RWPE1 (cell line): ENCODE measurements around the gene MID1.

Source experiments
- CTCF ChIA-PET: fragments of 350-600 bp; sonication (Branson Sonifier 250); formaldehyde crosslinking; extraction: SDS; loops from one replicate; lab custom pipeline; 2021; lab: Yijun Ruan, JAX
- POLR2A ChIA-PET: fragments of 400-600 bp; formaldehyde crosslinking; extraction: SDS; loops from one replicate; lab custom pipeline; 2020; ENCODE audit warnings: antibody characterized with exemption; ENCODE audit not compliant: low non-redundant PET; lab: Yijun Ruan, JAX
- DNase-seq: peaks from one replicate; pipeline ENCODE4 v3.0.0; 2012; ENCODE audit warnings: low spot score
- H3K27ac ChIP-seq: fragments of 450-650 bp; 2 replicates; pipeline ENCODE4 v1.5.1; 2017
- CTCF ChIP-seq: fragments of 450-650 bp; conservative IDR thresholded peaks from 2 replicates; pipeline ENCODE4 v1.5.1; 2017; ENCODE audit warnings: low read depth, mild to moderate bottlenecking

Gene MID1

GRCh38 chrX:10507181-10507580 is 113.2 kb downstream of the MID1 start:
- CTCF ChIA-PET = no interaction called here
- no peak for TF ChIP-seq CTCF
- H3K27ac ChIP-seq = no peak overlapping the region
- POLR2A ChIA-PET = no interaction called here
- no peak for DNase-seq

- POLR2A ChIA-PET = no interaction called here
- TF ChIP-seq CTCF = no peak
- DNase-seq = no peak
- CTCF ChIA-PET = no interaction called here
- H3K27ac ChIP-seq = no peak overlapping the region
These were observed 113.6 kb downstream of the MID1 start for GRCh38 chrX:10506781-10507180.

- H3K27ac ChIP-seq = no peak overlapping the region
- DNase-seq = no peak
- TF ChIP-seq CTCF = no peak
- POLR2A ChIA-PET = no interaction called here
- CTCF ChIA-PET = no interaction called here
These were observed 114.7 kb downstream of the MID1 start for GRCh38 chrX:10505726-10506125.

- TF ChIP-seq CTCF = no peak
- no peak overlapping the region for H3K27ac ChIP-seq
- ChIA-PET POLR2A (no interaction called here), CTCF (no interaction called here)
- no peak for DNase-seq
These were observed 117.4 kb downstream of the MID1 start for GRCh38 chrX:10502961-10503360.

- no peak for TF ChIP-seq CTCF
- no peak for DNase-seq
- POLR2A ChIA-PET = no interaction called here
- no peak overlapping the region for H3K27ac ChIP-seq
- CTCF ChIA-PET = no interaction called here
These were observed 118.8 kb downstream of the MID1 start for GRCh38 chrX:10501611-10502010.

- ChIA-PET POLR2A (no interaction called here), CTCF (no interaction called here)
- DNase-seq = no peak
- no peak for TF ChIP-seq CTCF
- no peak overlapping the region for H3K27ac ChIP-seq
These were observed 123.9 kb downstream of the MID1 start for GRCh38 chrX:10496345-10496965.
